H9 (cell line): ENCODE measurements around the gene DDX25. TPM values are rescaled to one million over a fixed set of nuclear protein-coding genes. Genes with fewer than 3 reads are reported as not detected.

ENCODE experiments used
- DNase-seq: peaks from one replicate; pipeline ENCODE4 v3.0.0-alpha.2; 2017
- H2AFZ ChIP-seq: one replicate; pipeline ENCODE4 v1.6.1; 2013; ENCODE audit warnings: mild to moderate bottlenecking, low read length, control low read depth, moderate library complexity
- H2AK5ac ChIP-seq: 2 replicates; pipeline ENCODE4 v1.6.1; 2013; ENCODE audit warnings: low read length, control low read depth, mixed read lengths; ENCODE audit not compliant: insufficient read length
- H2BK120ac ChIP-seq: one replicate; pipeline ENCODE4 v1.6.1; 2013; ENCODE audit warnings: low read depth, mild to moderate bottlenecking, low read length, control low read depth, inconsistent platforms; ENCODE audit not compliant: poor library complexity, severe bottlenecking
- H2BK12ac ChIP-seq: 2 replicates; pipeline ENCODE4 v1.6.1; 2013; ENCODE audit warnings: low read length, control low read depth, mixed read lengths, low read depth; ENCODE audit not compliant: insufficient read length
- H2BK15ac ChIP-seq: 2 replicates; pipeline ENCODE4 v1.6.1; 2013; ENCODE audit warnings: low read depth, low read length, control low read depth
- H2BK20ac ChIP-seq: one replicate; pipeline ENCODE4 v1.6.1; 2013; ENCODE audit warnings: low read depth, mild to moderate bottlenecking, low read length, control low read depth, inconsistent platforms; ENCODE audit not compliant: poor library complexity, severe bottlenecking
- H2BK5ac ChIP-seq: 2 replicates; pipeline ENCODE4 v1.6.1; 2013; ENCODE audit warnings: low read length, control low read depth, mixed read lengths; ENCODE audit not compliant: insufficient read length
- H3K14ac ChIP-seq: 2 replicates; pipeline ENCODE4 v1.6.1; 2013; ENCODE audit warnings: low read length, control low read depth; ENCODE audit not compliant: insufficient read depth
- H3K18ac ChIP-seq: 2 replicates; pipeline ENCODE4 v1.6.1; 2013; ENCODE audit warnings: low read depth, mild to moderate bottlenecking, mixed read lengths, low read length, control low read depth; ENCODE audit not compliant: insufficient read length
- H3K23ac ChIP-seq: 2 replicates; pipeline ENCODE4 v1.6.1; 2013; ENCODE audit warnings: low read length, control low read depth, mixed read lengths, low read depth; ENCODE audit not compliant: insufficient read length
- H3K23me2 ChIP-seq: 2 replicates; pipeline ENCODE4 v1.6.1; 2013; ENCODE audit warnings: low read depth, mild to moderate bottlenecking, mixed read lengths, low read length, control low read depth; ENCODE audit not compliant: insufficient read length, poor library complexity, severe bottlenecking
- H3K27ac ChIP-seq: 2 replicates; pipeline ENCODE4 v1.5.1; 2013; ENCODE audit warnings: low read length, control low read depth, mixed read lengths, low read depth; ENCODE audit not compliant: insufficient read length
- H3K27me3 ChIP-seq: 2 replicates; pipeline ENCODE4 v1.6.1; 2013; ENCODE audit warnings: low read length, control low read depth, inconsistent platforms; ENCODE audit not compliant: insufficient read depth
- H3K4ac ChIP-seq: 2 replicates; pipeline ENCODE4 v1.6.1; 2013; ENCODE audit warnings: low read depth, mild to moderate bottlenecking, control low read depth, inconsistent platforms, low read length, moderate library complexity
- H3K4me1 ChIP-seq: 2 replicates; pipeline ENCODE4 v1.6.1; 2013; ENCODE audit warnings: low read length, control low read depth, inconsistent platforms; ENCODE audit not compliant: insufficient read depth
- H3K4me2 ChIP-seq: 2 replicates; pipeline ENCODE4 v1.6.1; 2013; ENCODE audit warnings: low read length, control low read depth, mixed read lengths; ENCODE audit not compliant: insufficient read length, insufficient read depth
- H3K56ac ChIP-seq: 2 replicates; pipeline ENCODE4 v1.6.1; 2013; ENCODE audit warnings: low read depth, mild to moderate bottlenecking, mixed read lengths, low read length, control low read depth; ENCODE audit not compliant: insufficient read length
- H3K79me1 ChIP-seq: 2 replicates; pipeline ENCODE4 v1.6.1; 2013; ENCODE audit warnings: low read depth, mild to moderate bottlenecking, moderate library complexity, low read length, control low read depth, inconsistent platforms; ENCODE audit not compliant: insufficient read depth, poor library complexity, severe bottlenecking
- H3K79me2 ChIP-seq: 2 replicates; pipeline ENCODE4 v1.6.1; 2013; ENCODE audit warnings: low read length, control low read depth, inconsistent platforms; ENCODE audit not compliant: insufficient read depth
- H3K9ac ChIP-seq: 2 replicates; pipeline ENCODE4 v1.6.1; 2013; ENCODE audit warnings: low read length, control low read depth, mixed read lengths; ENCODE audit not compliant: insufficient read length; ENCODE audit errors: extremely low read depth
- H3K9me3 ChIP-seq: one replicate; pipeline ENCODE4 v1.6.1; 2013; ENCODE audit warnings: low read depth, low read length, inconsistent platforms; ENCODE audit not compliant: control insufficient read depth
- H3T11ph ChIP-seq: one replicate; pipeline ENCODE4 v1.6.1; 2013; ENCODE audit warnings: mild to moderate bottlenecking, low read length, control low read depth, inconsistent platforms
- H4K20me1 ChIP-seq: one replicate; pipeline ENCODE4 v1.6.1; 2013; ENCODE audit not compliant: control insufficient read depth, insufficient read length, insufficient read depth
- H4K5ac ChIP-seq: 2 replicates; pipeline ENCODE4 v1.6.1; 2013; ENCODE audit warnings: low read depth, mild to moderate bottlenecking, mixed read lengths, low read length, control low read depth; ENCODE audit not compliant: insufficient read length
- H4K8ac ChIP-seq: replicated peaks from 2 replicates; pipeline ENCODE4 v1.6.1; 2013; ENCODE audit warnings: low read length, control low read depth, mixed read lengths, low read depth; ENCODE audit not compliant: insufficient read length
- H4K91ac ChIP-seq: 2 replicates; pipeline ENCODE4 v1.6.1; 2013; ENCODE audit warnings: low read depth, mild to moderate bottlenecking, moderate library complexity, mixed read lengths, low read length, control low read depth; ENCODE audit not compliant: insufficient read length
- H3K27ac Mint-ChIP-seq, 3 experiments: 2 replicates in 2 of 3; 3 replicates in 1 of 3; pipeline ENCODE4 v1.8.0; 2020 to 2021; ENCODE audit warnings: mixed read lengths in 3 of 3, mild to moderate bottlenecking in 1 of 3, moderate library complexity in 1 of 3
- H3K27me3 Mint-ChIP-seq: 2 replicates; pipeline ENCODE4 v1.8.0; 2021; ENCODE audit warnings: low read depth, mild to moderate bottlenecking, moderate library complexity, mixed read lengths
- H3K36me3 Mint-ChIP-seq, 3 experiments: 2 replicates in 2 of 3; 3 replicates in 1 of 3; pipeline ENCODE4 v1.8.0; 2020 to 2021; ENCODE audit warnings: low read depth in 3 of 3, mixed read lengths in 3 of 3; ENCODE audit not compliant: insufficient read depth in 1 of 3
- H3K4me1 Mint-ChIP-seq, 2 experiments: 2 replicates each; pipeline ENCODE4 v1.8.0; 2020; ENCODE audit warnings: mixed read lengths in 2 of 2
- H3K4me3 Mint-ChIP-seq, 2 experiments: 2 replicates in 1 of 2; 3 replicates in 1 of 2; pipeline ENCODE4 v1.8.0; 2020 to 2021; ENCODE audit warnings: mild to moderate bottlenecking in 2 of 2, mixed read lengths in 2 of 2, moderate library complexity in 1 of 2
- H3K9me3 Mint-ChIP-seq, 2 experiments: 2 replicates in 1 of 2; 3 replicates in 1 of 2; pipeline ENCODE4 v1.8.0; 2020; ENCODE audit warnings: mild to moderate bottlenecking in 2 of 2, mixed read lengths in 2 of 2, moderate library complexity in 1 of 2
- WGBS: extraction: QIAGEN DNeasy Blood & Tissue Kit; methylation state at CpG from one replicate; pipeline ENCODE4 v1.1.7; 2013; ENCODE audit warnings: missing lambda C conversion rate, low lambda C conversion rate, mixed read lengths; ENCODE audit not compliant: insufficient read length; ENCODE audit errors: extremely low coverage; 5-methylcytosine and 5-hydroxymethylcytosine counted together
- total RNA-seq: library from RNA; stranded (reverse); gene quantifications from 2 replicates; pipeline ENCODE4 v1.2.1, GENCODE V29; 2021
- TF ChIP-seq, protein P1 (sequence below): fragments of 200-600 bp; sonication (generic); conservative IDR thresholded peaks from 3 replicates; pipeline ENCODE4 v1.8.0; 2021; ENCODE audit warnings: antibody characterized with exemption, mild to moderate bottlenecking

Gene DDX25
- total RNA-seq, 1 experiment from 2014 or later, result 6.9 TPM

DNA sequence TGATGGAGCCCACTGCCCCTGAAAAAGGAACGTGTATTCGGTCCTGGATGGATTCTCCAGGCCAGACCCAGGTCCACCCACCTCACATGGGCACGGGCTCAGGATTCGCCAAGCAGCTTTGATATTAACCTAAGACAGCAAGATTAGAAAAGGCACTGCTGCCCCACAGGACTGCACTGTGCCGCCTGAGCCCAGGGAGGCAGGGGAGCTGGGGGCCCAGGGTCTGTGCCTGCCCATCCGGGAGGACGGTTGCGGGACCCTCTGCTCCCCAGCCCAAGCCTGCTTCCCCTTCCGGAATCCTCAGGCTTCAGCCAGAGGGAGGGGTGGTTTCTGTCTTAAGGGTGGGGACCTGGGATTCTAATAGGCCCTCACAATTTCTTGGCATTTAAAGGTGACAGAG, 28.0 kb downstream of the DDX25 start:
- no peak overlapping the region for H2AK5ac ChIP-seq
- no peak overlapping the region for H3K18ac ChIP-seq
- peaks cover 6% of the 10 kb centered on the region; the same call in 1 of the 2 replicates for H3K4me1 ChIP-seq
- no peak overlapping the region for H2BK12ac ChIP-seq
- H2BK15ac ChIP-seq, result no peak overlapping the region
- H3K4me2 ChIP-seq, result no peak overlapping the region
- peaks cover 6% of the 10 kb centered on the region for H3K27me3 Mint-ChIP-seq
- no peak overlapping the region for H4K91ac ChIP-seq
- TF ChIP-seq, protein P1, sequence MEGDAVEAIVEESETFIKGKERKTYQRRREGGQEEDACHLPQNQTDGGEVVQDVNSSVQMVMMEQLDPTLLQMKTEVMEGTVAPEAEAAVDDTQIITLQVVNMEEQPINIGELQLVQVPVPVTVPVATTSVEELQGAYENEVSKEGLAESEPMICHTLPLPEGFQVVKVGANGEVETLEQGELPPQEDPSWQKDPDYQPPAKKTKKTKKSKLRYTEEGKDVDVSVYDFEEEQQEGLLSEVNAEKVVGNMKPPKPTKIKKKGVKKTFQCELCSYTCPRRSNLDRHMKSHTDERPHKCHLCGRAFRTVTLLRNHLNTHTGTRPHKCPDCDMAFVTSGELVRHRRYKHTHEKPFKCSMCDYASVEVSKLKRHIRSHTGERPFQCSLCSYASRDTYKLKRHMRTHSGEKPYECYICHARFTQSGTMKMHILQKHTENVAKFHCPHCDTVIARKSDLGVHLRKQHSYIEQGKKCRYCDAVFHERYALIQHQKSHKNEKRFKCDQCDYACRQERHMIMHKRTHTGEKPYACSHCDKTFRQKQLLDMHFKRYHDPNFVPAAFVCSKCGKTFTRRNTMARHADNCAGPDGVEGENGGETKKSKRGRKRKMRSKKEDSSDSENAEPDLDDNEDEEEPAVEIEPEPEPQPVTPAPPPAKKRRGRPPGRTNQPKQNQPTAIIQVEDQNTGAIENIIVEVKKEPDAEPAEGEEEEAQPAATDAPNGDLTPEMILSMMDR, result no peak
- no peak overlapping the region for H2AFZ ChIP-seq
- H3K23ac ChIP-seq, result no peak overlapping the region
- no peak for DNase-seq
- H3K27ac ChIP-seq, result no peak overlapping the region
- H3K14ac ChIP-seq, result no peak overlapping the region
- no peak overlapping the region for H2BK20ac ChIP-seq
- H2BK120ac ChIP-seq, result no peak overlapping the region
- peak overlapping the region in 1 of 3 experiments; percentile 13; a peak in 1 of 7 replicates for H3K27ac Mint-ChIP-seq
- H4K20me1 ChIP-seq, result no peaks in the 10 kb centered on the region
- H3K56ac ChIP-seq, result no peak overlapping the region
- peaks cover 23 to 38% of the 10 kb centered on the region in 2 experiments for H3K4me1 Mint-ChIP-seq
- H3K9ac ChIP-seq, result no peak overlapping the region
- H3T11ph ChIP-seq, result no peak overlapping the region
- no peak overlapping the region for H3K4me3 Mint-ChIP-seq
- no peaks in the 10 kb centered on the region for H3K79me2 ChIP-seq
- no peaks in the 10 kb centered on the region for H3K9me3 ChIP-seq
- no peak overlapping the region for H4K8ac ChIP-seq
- H3K36me3 Mint-ChIP-seq, result no peaks in the 10 kb centered on the region
- H3K27me3 ChIP-seq, result no peaks in the 10 kb centered on the region
- H3K4ac ChIP-seq, result no peak overlapping the region
- no peaks in the 10 kb centered on the region; a peak in 1 of 5 replicates for H3K9me3 Mint-ChIP-seq
- no peak overlapping the region for H4K5ac ChIP-seq
- H2BK5ac ChIP-seq, result no peak overlapping the region
- no peaks in the 10 kb centered on the region for H3K79me1 ChIP-seq
- H3K23me2 ChIP-seq, result no peaks in the 10 kb centered on the region
- no CpG with 5 or more reads among the region's 9 CpGs for WGBS
